Uterus (tissue), 2 donors: ENCODE results near the gene CDHR1.

Experiments
- CTCF ChIP-seq, 4 experiments: fragments of 200-600 bp in 2 of 4; fragments of 450-650 bp in 2 of 4; sonication (generic) in 2 of 4; IDR thresholded peaks; one replicate each; pipeline ENCODE4 v1.5.1; 2016 to 2019; ENCODE audit warnings: antibody characterized with exemption in 4 of 4, mild to moderate bottlenecking in 2 of 4, moderate library complexity in 1 of 4
- POLR2A ChIP-seq, 2 donors: fragments of 450-650 bp; IDR thresholded peaks; one replicate each; pipeline ENCODE4 v1.6.1; 2016; ENCODE audit warnings: antibody characterized with exemption in 2 of 2, mild to moderate bottlenecking in 1 of 2, moderate library complexity in 1 of 2

- TF ChIP-seq CTCF (IDR thresholded peaks at IDR 0.05): no peak
- TF ChIP-seq POLR2A (IDR thresholded peaks at IDR 0.05): no peak
These were observed 1.0 kb upstream of the CDHR1 start for GRCh38 chr10:84193327-84193726.
